ENCODE measurements around the gene SWI5. TPM values are rescaled to one million over a fixed set of nuclear protein-coding genes. Genes with fewer than 3 reads are reported as not detected.

The SWI5 gene
- total and polyA plus RNA-seq, 8 donors: 6.3 to 20.2 (median 7.3) TPM

GRCh38 chr9:128258326-128258725, 17.8 kb upstream of the SWI5 start:
- Histone ChIP-seq H3K27ac (no peak overlapping the region), H3K4me1 (no peaks in the 10 kb centered on the region), H3K36me3 (peaks cover 15 to 61% (median 48%) of the 10 kb centered on the region in 3 donors), H3K4me3 (no peak overlapping the region), H3K27me3 (no peaks in the 10 kb centered on the region), H3K9me3 (no peaks in the 10 kb centered on the region)
- peak in 2 of 6 donors; percentile 11 to 51 for DNase-seq
- no peak for TF ChIP-seq CTCF (IDR thresholded peaks at IDR 0.05)
- no peak for ATAC-seq
- WGBS, 2 donors: 92 to 94% methylated on average over 2 to 6 of the region's 6 CpGs
- intact Hi-C loops (cut with DNase I): no loop called here
- FAIRE-seq: no peak

DNA sequence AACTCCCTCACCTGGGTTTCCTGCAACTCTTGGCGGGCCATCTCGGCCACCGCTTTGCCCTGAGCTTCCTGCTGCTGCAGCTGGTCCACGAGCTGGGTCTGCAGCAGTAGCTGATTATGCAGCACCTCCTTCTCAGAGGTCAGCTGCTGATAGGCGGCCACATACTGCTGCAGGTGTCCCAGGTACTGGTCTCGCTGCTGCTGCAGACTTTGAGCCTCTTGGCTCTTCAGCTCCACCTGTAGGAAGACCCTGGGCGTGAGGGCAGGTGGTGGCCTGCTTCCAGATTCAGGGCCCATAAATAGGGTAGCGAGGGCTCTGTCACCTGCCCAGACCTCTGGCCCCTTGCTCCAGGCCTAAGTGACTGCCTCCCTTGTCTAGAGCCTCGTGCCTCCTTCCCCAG, 16.9 kb upstream of the SWI5 start:
- WGBS, 2 donors: 85% methylated on average over 8 to 9 of the region's 9 CpGs
- DNase-seq: peak in 1 of 6 donors; percentile 38
- no peak for ATAC-seq
- no peaks in the 10 kb centered on the region for H3K4me1 ChIP-seq
- peaks cover 15 to 62% (median 48%) of the 10 kb centered on the region in 3 donors for H3K36me3 ChIP-seq
- no peak for FAIRE-seq
- no peak overlapping the region for H3K27ac ChIP-seq
- no peaks in the 10 kb centered on the region for H3K27me3 ChIP-seq
- no peak overlapping the region for H3K4me3 ChIP-seq
- no peaks in the 10 kb centered on the region for H3K9me3 ChIP-seq
- no peak for TF ChIP-seq CTCF (IDR thresholded peaks at IDR 0.05)
- intact Hi-C loops (cut with DNase I): no loop called here

DNA sequence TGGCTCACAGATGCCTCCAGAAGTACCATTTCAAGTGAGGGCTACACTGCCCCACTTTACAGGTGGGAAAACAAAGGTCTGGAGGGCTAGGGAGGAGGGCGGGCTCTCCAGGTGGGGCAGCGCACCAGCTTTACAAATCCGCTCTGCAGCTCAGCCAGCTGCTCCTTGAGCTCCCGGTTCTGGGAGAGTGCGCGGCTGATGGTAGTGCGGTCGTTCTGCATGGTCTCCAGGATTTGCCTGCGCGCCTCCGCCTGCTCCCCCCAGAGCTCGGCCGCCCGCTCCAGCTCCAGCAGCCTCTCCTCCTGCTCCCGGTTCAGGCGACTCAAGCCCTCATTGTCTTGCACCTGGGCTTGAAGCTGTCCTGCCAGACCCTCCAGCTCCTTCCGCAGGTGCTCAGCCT, 15.7 kb upstream of the SWI5 start:
- ATAC-seq (no peak), FAIRE-seq (no peak), DNase-seq (no peak)
- intact Hi-C loops (cut with DNase I): no loop called here
- no peak for TF ChIP-seq CTCF (IDR thresholded peaks at IDR 0.05)
- H3K27me3 ChIP-seq: no peaks in the 10 kb centered on the region
- peaks cover 15 to 62% (median 48%) of the 10 kb centered on the region in 3 donors for H3K36me3 ChIP-seq
- H3K9me3 ChIP-seq: no peaks in the 10 kb centered on the region
- H3K4me3 ChIP-seq: no peak overlapping the region
- 95 to 96% methylated on average over 16 to 17 of the region's 17 CpGs for WGBS, 2 donors
- no peak overlapping the region for H3K27ac ChIP-seq
- no peaks in the 10 kb centered on the region for H3K4me1 ChIP-seq

GRCh38 chr9:128262687-128263086, 13.4 kb upstream of the SWI5 start:
- Histone ChIP-seq H3K4me1 (no peaks in the 10 kb centered on the region), H3K4me3 (no peak overlapping the region), H3K27me3 (no peaks in the 10 kb centered on the region), H3K27ac (no peak overlapping the region), H3K36me3 (peaks cover 19 to 61% (median 46%) of the 10 kb centered on the region in 3 donors), H3K9me3 (no peaks in the 10 kb centered on the region)
- intact Hi-C loops (cut with DNase I): no loop called here
- WGBS, 2 donors: 77 to 87% methylated on average over 4 of the region's 4 CpGs
- ATAC-seq (peak in 1 of 4 donors; percentile 17), DNase-seq (no peak), FAIRE-seq (no peak)
- no peak for TF ChIP-seq CTCF (IDR thresholded peaks at IDR 0.05)

DNA sequence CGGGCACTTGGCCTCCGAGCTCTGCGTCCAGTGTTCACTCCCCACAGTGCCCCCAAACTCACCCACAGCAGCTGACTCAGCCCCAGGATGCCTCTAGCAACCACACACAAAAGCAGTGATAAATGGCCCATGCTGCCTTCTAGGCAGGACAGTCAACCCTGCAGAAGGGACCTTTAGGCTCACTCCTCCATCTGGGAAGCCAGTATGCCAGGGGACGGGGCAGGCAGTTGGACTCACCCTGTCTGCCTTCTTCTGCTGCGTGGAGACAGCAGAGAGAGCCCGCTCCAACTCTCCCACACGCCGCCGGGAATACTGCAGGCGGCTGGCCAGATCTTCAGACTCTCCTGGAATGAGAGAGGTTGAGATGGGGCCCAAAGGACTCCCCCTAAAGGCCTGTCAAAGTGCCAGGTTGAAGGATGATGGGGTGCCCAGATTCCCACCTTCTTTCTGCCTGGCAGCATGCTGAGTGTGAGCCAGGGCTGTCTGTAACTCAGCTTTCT, 10.7 kb upstream of the SWI5 start:
- FAIRE-seq (no peak), ATAC-seq (no peak), DNase-seq (no peak)
- no peak overlapping the region for H3K4me3 ChIP-seq
- H3K9me3 ChIP-seq: no peaks in the 10 kb centered on the region
- peaks cover 13 to 46% (median 19%) of the 10 kb centered on the region in 3 donors for H3K36me3 ChIP-seq
- no peaks in the 10 kb centered on the region for H3K4me1 ChIP-seq
- intact Hi-C loops (cut with DNase I): no loop called here
- H3K27me3 ChIP-seq: no peaks in the 10 kb centered on the region
- 88 to 92% methylated on average over 10 of the region's 10 CpGs for WGBS, 2 donors
- TF ChIP-seq CTCF (IDR thresholded peaks at IDR 0.05): no peak
- no peak overlapping the region for H3K27ac ChIP-seq
